SK-N-SH treated with all-trans-retinoic acid at 6 μM for 48 hours (cell line): ENCODE results near the gene PAX5.

Source experiments
- ATAC-seq: fragments of 200-7000 bp; cut with Tn5 transposase; 3 replicates; pipeline ENCODE4 v1.9.1; 2020; ENCODE audit warnings: mild to moderate bottlenecking, moderate library complexity
- ARNTL ChIP-seq: fragments of 450-650 bp; formaldehyde crosslinking; IDR thresholded peaks from 2 replicates; pipeline ENCODE4 v1.5.0; 2020; ENCODE audit warnings: low read depth, mild to moderate bottlenecking, moderate library complexity, borderline replicate concordance
- CSDC2 ChIP-seq: fragments of 250-450 bp; sonication (Bioruptor Pico); IDR thresholded peaks from 2 replicates; pipeline ENCODE4 v1.5.0; 2020; ENCODE audit warnings: mild to moderate bottlenecking, moderate library complexity
- ESRRG ChIP-seq: fragments of 250-450 bp; sonication (Bioruptor Pico); IDR thresholded peaks from 2 replicates; pipeline ENCODE4 v1.6.1; 2021; ENCODE audit warnings: mild to moderate bottlenecking
- GLIS3 ChIP-seq: fragments of 250-450 bp; sonication (Bioruptor Pico); IDR thresholded peaks from 2 replicates; pipeline ENCODE4 v1.5.0; 2020; ENCODE audit warnings: mild to moderate bottlenecking, moderate library complexity
- OSR1 ChIP-seq: fragments of 250-450 bp; sonication (Bioruptor Pico); IDR thresholded peaks from 2 replicates; pipeline ENCODE4 v1.8.0; 2022; ENCODE audit warnings: moderate library complexity, mild to moderate bottlenecking, inconsistent platforms
- PATZ1 ChIP-seq: fragments of 250-450 bp; sonication (Bioruptor Pico); IDR thresholded peaks from 2 replicates; pipeline ENCODE4 v1.8.0; 2020; ENCODE audit warnings: mild to moderate bottlenecking, moderate library complexity, borderline replicate concordance
- POU6F1 ChIP-seq: fragments of 250-450 bp; sonication (Bioruptor Pico); IDR thresholded peaks from 2 replicates; pipeline ENCODE4 v1.8.0; 2021; ENCODE audit warnings: low read depth, mild to moderate bottlenecking, moderate library complexity, borderline replicate concordance
- RARB ChIP-seq: fragments of 250-450 bp; sonication (Bioruptor Pico); IDR thresholded peaks from 2 replicates; pipeline ENCODE4 v1.8.0; 2021; ENCODE audit warnings: mild to moderate bottlenecking, moderate library complexity
- SNAI2 ChIP-seq: fragments of 250-450 bp; sonication (Bioruptor Pico); IDR thresholded peaks from 2 replicates; pipeline ENCODE4 v1.5.0; 2020; ENCODE audit warnings: mild to moderate bottlenecking, moderate library complexity
- TCF4 ChIP-seq: fragments of 250-450 bp; sonication (Bioruptor Pico); IDR thresholded peaks from 2 replicates; pipeline ENCODE4 v1.8.0; 2021; ENCODE audit warnings: mild to moderate bottlenecking, moderate library complexity, borderline replicate concordance
- TSHZ2 ChIP-seq: fragments of 250-450 bp; sonication (Bioruptor Pico); IDR thresholded peaks from 2 replicates; pipeline ENCODE4 v1.5.0; 2020; ENCODE audit warnings: mild to moderate bottlenecking, moderate library complexity
- ZC3H10 ChIP-seq: fragments of 250-450 bp; sonication (Bioruptor Pico); IDR thresholded peaks from 2 replicates; pipeline ENCODE4 v1.5.1; 2021; ENCODE audit warnings: mild to moderate bottlenecking, moderate library complexity
- ZFP3 ChIP-seq: fragments of 250-450 bp; sonication (Bioruptor Pico); IDR thresholded peaks from 2 replicates; pipeline ENCODE4 v1.5.0; 2020; ENCODE audit warnings: mild to moderate bottlenecking, moderate library complexity
- ZFP30 ChIP-seq: fragments of 450-650 bp; formaldehyde crosslinking; IDR thresholded peaks from 2 replicates; pipeline ENCODE4 v1.5.0; 2022; ENCODE audit warnings: mild to moderate bottlenecking, moderate library complexity
- ZNF565 ChIP-seq: fragments of 450-650 bp; formaldehyde crosslinking; conservative IDR thresholded peaks from 2 replicates; pipeline ENCODE4 v1.5.0; 2020; ENCODE audit warnings: low read depth, mild to moderate bottlenecking, moderate library complexity
- ZNF8 ChIP-seq: fragments of 450-650 bp; formaldehyde crosslinking; IDR thresholded peaks from 2 replicates; pipeline ENCODE4 v1.5.0; 2020; ENCODE audit warnings: mild to moderate bottlenecking, moderate library complexity

The PAX5 gene

GRCh38 chr9:36884721-36885120 is 149.3 kb downstream of the PAX5 start (continued):
- TF ChIP-seq TSHZ2 (CRISPR knock-in tag) (no peak), ZC3H10 (CRISPR knock-in tag) (no peak), ZNF565 (no peak), SNAI2 (CRISPR knock-in tag) (no peak), ESRRG (no peak)

GRCh38 chr9:36882594-36882993 is 151.5 kb downstream of the PAX5 start:
- ATAC-seq: no peak
- TF ChIP-seq CSDC2 (CRISPR knock-in tag): no peak
- TF ChIP-seq PATZ1 (CRISPR knock-in tag): no peak
- no peak for TF ChIP-seq ZFP3 (CRISPR knock-in tag)
- no peak for TF ChIP-seq RARB (CRISPR knock-in tag)
- TF ChIP-seq ZC3H10 (CRISPR knock-in tag): no peak

- ATAC-seq: no peak
These were observed 152.2 kb downstream of the PAX5 start for GRCh38 chr9:36881743-36882441.

More at GRCh38 chr9:36881743-36882441, 152.2 kb downstream of the PAX5 start:
- TF ChIP-seq TSHZ2 (CRISPR knock-in tag) (no peak), PATZ1 (CRISPR knock-in tag) (no peak), TCF4 (CRISPR knock-in tag) (no peak), ZNF8 (CRISPR knock-in tag) (no peak), RARB (CRISPR knock-in tag) (no peak), ARNTL (CRISPR knock-in tag) (no peak), GLIS3 (CRISPR knock-in tag) (no peak), CSDC2 (CRISPR knock-in tag) (no peak), ZFP30 (CRISPR knock-in tag) (no peak), POU6F1 (CRISPR knock-in tag) (no peak), ESRRG (no peak), OSR1 (CRISPR knock-in tag) (no peak), ZC3H10 (CRISPR knock-in tag) (no peak)
- TF ChIP-seq, all 23 proteins: peak for 0
